Cerebellar nuclear complex (tissue), 1 donor: ENCODE results near the gene PDGFRA.
"Not testable (repeated sequence)": the region's sequence is repeated elsewhere in the genome, so short reads cannot be mapped to it uniquely, and the experiment has no call there.

ENCODE experiments used
- DNase-seq, 2 experiments: peaks; one replicate each; lab custom pipeline; 2025; lab: John Stamatoyannopoulos, UW

PDGFRA gene

GRCh38 chr4:54320826-54321685, 92.0 kb downstream of the PDGFRA start:
- DNase-seq, result no peak

GRCh38 chr4:54322818-54323417, 93.8 kb downstream of the PDGFRA start:
- no peak for DNase-seq

GRCh38 chr4:54330896-54331295, 101.8 kb downstream of the PDGFRA start:
- DNase-seq, result no peak

- DNase-seq, result no peak
These were observed 103.4 kb downstream of the PDGFRA start for GRCh38 chr4:54332542-54332941.

GRCh38 chr4:54333657-54334056, 104.6 kb downstream of the PDGFRA start:
- no peak for DNase-seq

- not testable (repeated sequence) for DNase-seq
These were observed 105.7 kb downstream of the PDGFRA start for GRCh38 chr4:54334769-54335168.

GRCh38 chr4:54337009-54337408, 107.9 kb downstream of the PDGFRA start:
- no peak for DNase-seq

GRCh38 chr4:54342067-54342466, 113.0 kb downstream of the PDGFRA start:
- not testable (repeated sequence) for DNase-seq
